ENCODE results near the gene JAK2. TPM values are rescaled to one million over a fixed set of nuclear protein-coding genes. Genes with fewer than 3 reads are reported as not detected.
A peak's percentile ranks its signal among the peaks of the same experiment; 100 is the strongest.

JAK2 gene
- total and polyA plus RNA-seq, 2 donors from 2014 or later: 4.5 to 23.3 TPM

DNA sequence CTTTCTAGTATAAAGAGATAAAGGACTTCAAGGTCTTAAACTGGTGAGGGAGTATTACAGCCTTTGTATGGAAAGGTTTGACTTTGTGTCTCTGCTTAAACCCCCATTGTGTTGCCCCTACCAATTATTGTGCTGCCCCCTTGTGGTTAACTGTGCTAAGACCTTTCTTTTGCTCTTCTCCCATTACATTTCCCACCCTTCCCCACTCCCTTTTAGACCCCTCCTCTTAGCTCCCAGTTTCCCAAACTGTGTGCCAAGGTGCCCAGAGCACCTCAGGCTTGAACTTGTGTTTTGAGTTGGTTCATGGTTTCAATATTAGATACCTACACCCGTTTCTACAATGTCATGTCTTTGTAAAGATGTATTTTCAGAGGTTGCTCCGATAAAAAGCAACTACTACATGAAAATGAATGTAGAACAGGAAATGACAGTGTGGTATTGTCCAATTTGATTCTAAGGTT lies 2.9 kb downstream of the JAK2 start:
- Histone ChIP-seq H3K27ac (ENCODE audit: low read depth in 2 of 2, low read length in 2 of 2) (no peak overlapping the region), H3K9me3 (ENCODE audit: control insufficient read depth in 2 of 3, insufficient read depth in 1 of 3, low read length in 3 of 3) (peaks cover 0 to 4% (median 3%) of the 10 kb centered on the region in 3 donors), H3K4me3 (ENCODE audit: low read length in 3 of 3) (peak overlapping the region; percentile 2 to 26 (median 10)), H3K36me3 (ENCODE audit: control insufficient read depth in 2 of 3, insufficient read depth in 3 of 3, low read length in 3 of 3) (peaks cover 6 to 12% (median 6%) of the 10 kb centered on the region in 3 donors), H3K9ac (ENCODE audit: low read length in 3 of 3) (peak overlapping the region in 1 of 3 donors; percentile 9), H3K27me3 (ENCODE audit: control insufficient read depth, insufficient read depth, low read length) (no peaks in the 10 kb centered on the region), H3K4me1 (ENCODE audit: control insufficient read depth in 2 of 3, insufficient read depth in 2 of 3, low read depth in 1 of 3, low read length in 3 of 3) (peaks cover 5 to 12% (median 12%) of the 10 kb centered on the region in 3 donors)
- DNase-seq (peak in 4 of 5 donors; percentile 55 to 87 (median 72)), FAIRE-seq (no peak)
- intact Hi-C loops (cut with DNase I): no loop called here
- TF ChIP-seq, protein P1, sequence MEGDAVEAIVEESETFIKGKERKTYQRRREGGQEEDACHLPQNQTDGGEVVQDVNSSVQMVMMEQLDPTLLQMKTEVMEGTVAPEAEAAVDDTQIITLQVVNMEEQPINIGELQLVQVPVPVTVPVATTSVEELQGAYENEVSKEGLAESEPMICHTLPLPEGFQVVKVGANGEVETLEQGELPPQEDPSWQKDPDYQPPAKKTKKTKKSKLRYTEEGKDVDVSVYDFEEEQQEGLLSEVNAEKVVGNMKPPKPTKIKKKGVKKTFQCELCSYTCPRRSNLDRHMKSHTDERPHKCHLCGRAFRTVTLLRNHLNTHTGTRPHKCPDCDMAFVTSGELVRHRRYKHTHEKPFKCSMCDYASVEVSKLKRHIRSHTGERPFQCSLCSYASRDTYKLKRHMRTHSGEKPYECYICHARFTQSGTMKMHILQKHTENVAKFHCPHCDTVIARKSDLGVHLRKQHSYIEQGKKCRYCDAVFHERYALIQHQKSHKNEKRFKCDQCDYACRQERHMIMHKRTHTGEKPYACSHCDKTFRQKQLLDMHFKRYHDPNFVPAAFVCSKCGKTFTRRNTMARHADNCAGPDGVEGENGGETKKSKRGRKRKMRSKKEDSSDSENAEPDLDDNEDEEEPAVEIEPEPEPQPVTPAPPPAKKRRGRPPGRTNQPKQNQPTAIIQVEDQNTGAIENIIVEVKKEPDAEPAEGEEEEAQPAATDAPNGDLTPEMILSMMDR (IDR thresholded peaks at IDR 0.05; ENCODE audit: borderline replicate concordance, extremely low read depth, insufficient read depth): peak; percentile 78

DNA sequence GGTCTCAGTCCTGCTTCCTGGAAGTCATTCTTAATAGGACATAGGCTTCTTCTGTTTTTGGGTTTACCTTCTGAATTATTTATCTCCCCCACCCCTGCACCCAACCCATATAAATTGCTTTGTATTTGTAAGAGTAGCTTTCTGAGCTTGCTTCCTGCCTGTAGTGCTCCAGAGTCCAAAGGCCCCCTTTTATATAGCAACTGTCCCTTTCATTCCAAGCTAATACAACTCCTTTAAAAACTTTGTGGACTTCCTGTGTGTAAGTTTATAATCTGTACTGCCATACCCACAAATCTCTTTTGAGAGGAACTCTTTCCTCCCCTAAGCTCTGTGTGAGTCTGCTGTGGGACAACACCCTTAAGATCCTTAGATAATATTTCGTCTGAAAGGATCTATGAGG lies 7.8 kb downstream of the JAK2 start:
- Histone ChIP-seq H3K4me3 (ENCODE audit: low read length in 3 of 3) (no peak overlapping the region), H3K27ac (ENCODE audit: low read depth in 2 of 2, low read length in 2 of 2) (no peak overlapping the region), H3K9ac (ENCODE audit: low read length in 3 of 3) (no peak overlapping the region), H3K9me3 (ENCODE audit: control insufficient read depth in 2 of 3, insufficient read depth in 1 of 3, low read length in 3 of 3) (peaks cover 0 to 7% (median 3%) of the 10 kb centered on the region in 3 donors), H3K27me3 (ENCODE audit: control insufficient read depth, insufficient read depth, low read length) (no peaks in the 10 kb centered on the region), H3K4me1 (ENCODE audit: control insufficient read depth in 2 of 3, insufficient read depth in 2 of 3, low read depth in 1 of 3, low read length in 3 of 3) (peaks cover 0 to 5% (median 4%) of the 10 kb centered on the region in 3 donors), H3K36me3 (ENCODE audit: control insufficient read depth in 2 of 3, insufficient read depth in 3 of 3, low read length in 3 of 3) (peaks cover 6 to 15% (median 6%) of the 10 kb centered on the region in 3 donors)
- TF ChIP-seq, protein P1 (IDR thresholded peaks at IDR 0.05; ENCODE audit: borderline replicate concordance, extremely low read depth, insufficient read depth): no peak
- DNase-seq: no peak
- no peak for FAIRE-seq
- intact Hi-C loops (cut with DNase I): no loop called here

DNA sequence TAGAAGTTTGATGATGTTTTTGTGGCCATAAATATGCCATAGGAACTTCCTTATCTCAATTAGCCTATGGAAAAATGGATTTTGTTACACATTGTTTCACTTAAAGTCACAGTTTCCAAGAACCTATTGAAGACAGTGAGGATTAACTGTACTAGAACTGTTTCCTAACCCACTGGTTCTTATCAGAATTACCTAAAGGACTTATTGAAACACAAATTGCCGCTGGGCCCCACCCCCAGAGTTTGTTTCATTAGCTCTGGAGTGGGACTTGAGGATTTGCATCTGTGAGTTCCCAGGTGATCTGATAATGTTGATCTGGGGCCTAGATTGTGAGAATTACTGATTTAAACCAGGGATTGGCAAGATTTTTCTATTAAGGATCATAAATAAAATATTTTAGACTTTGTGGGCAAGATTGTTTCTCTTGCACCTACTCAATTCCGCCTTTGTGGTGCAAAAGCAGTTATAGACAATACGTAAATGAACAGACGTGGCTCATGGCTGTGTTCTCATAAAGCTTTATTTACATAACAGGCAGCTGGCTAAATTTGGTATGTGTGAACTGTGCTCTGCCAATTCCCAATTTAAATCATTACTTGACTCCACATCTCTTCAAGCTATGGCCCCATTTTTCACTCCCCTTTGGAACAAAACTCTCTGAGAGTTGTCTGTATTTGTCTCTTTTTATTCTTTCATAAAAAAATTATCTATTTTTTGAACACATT lies 9.3 kb downstream of the JAK2 start:
- H3K9me3 ChIP-seq (ENCODE audit: control insufficient read depth in 2 of 3, insufficient read depth in 1 of 3, low read length in 3 of 3): peaks cover 0 to 7% (median 3%) of the 10 kb centered on the region in 3 donors
- no peak overlapping the region for H3K27ac ChIP-seq (ENCODE audit: low read depth in 2 of 2, low read length in 2 of 2)
- no peak overlapping the region for H3K9ac ChIP-seq (ENCODE audit: low read length in 3 of 3)
- peaks cover 6 to 15% (median 6%) of the 10 kb centered on the region in 3 donors for H3K36me3 ChIP-seq (ENCODE audit: control insufficient read depth in 2 of 3, insufficient read depth in 3 of 3, low read length in 3 of 3)
- peaks cover 0 to 3% (median 0%) of the 10 kb centered on the region in 3 donors for H3K4me1 ChIP-seq (ENCODE audit: control insufficient read depth in 2 of 3, insufficient read depth in 2 of 3, low read depth in 1 of 3, low read length in 3 of 3)
- TF ChIP-seq, protein P1 (IDR thresholded peaks at IDR 0.05; ENCODE audit: borderline replicate concordance, extremely low read depth, insufficient read depth): no peak
- no peaks in the 10 kb centered on the region for H3K27me3 ChIP-seq (ENCODE audit: control insufficient read depth, insufficient read depth, low read length)
- DNase-seq (no peak), FAIRE-seq (no peak)
- intact Hi-C loops (cut with DNase I): no loop called here
- H3K4me3 ChIP-seq (ENCODE audit: low read length in 3 of 3): no peak overlapping the region
